Activated effector memory CD4-positive, alpha-beta T cell treated with Interleukin-2 at 50 U/mL for 16 hours (primary cell): ENCODE measurements around the gene CFAP410.
"Not testable (repeated sequence)": the region's sequence is repeated elsewhere in the genome, so short reads cannot be mapped to it uniquely, and the experiment has no call there.

Experiments used
- DNase-seq: peaks from one replicate; pipeline ENCODE4 v3.0.0-alpha.2; 2020

Gene CFAP410

GRCh38 chr21:44349847-44350772 is 10.9 kb upstream of the CFAP410 start:
- DNase-seq: no peak

GRCh38 chr21:44349416-44349846 is 10.2 kb upstream of the CFAP410 start:
- DNase-seq: no peak

GRCh38 chr21:44348861-44349260 is 9.7 kb upstream of the CFAP410 start:
- no peak for DNase-seq

GRCh38 chr21:44347911-44348451 is 8.8 kb upstream of the CFAP410 start:
- DNase-seq: no peak

- DNase-seq: no peak
Observed at GRCh38 chr21:44345495-44345894, 6.3 kb upstream of the CFAP410 start.

- no peak for DNase-seq
Observed at GRCh38 chr21:44344541-44345183, 5.5 kb upstream of the CFAP410 start.

GRCh38 chr21:44342981-44343380 is 3.8 kb upstream of the CFAP410 start:
- not testable (repeated sequence) for DNase-seq

- DNase-seq: not testable (repeated sequence)
Observed at GRCh38 chr21:44341726-44342458, 2.7 kb upstream of the CFAP410 start.

- DNase-seq: no peak
Observed at GRCh38 chr21:44337941-44338895, 972 bp downstream of the CFAP410 start.

GRCh38 chr21:44337449-44337848 is 1.7 kb downstream of the CFAP410 start:
- DNase-seq: no peak

GRCh38 chr21:44335266-44336059 is 3.7 kb downstream of the CFAP410 start:
- no peak for DNase-seq

- DNase-seq: no peak
Observed at GRCh38 chr21:44334329-44335030, 4.7 kb downstream of the CFAP410 start.

GRCh38 chr21:44333509-44334328 is 5.5 kb downstream of the CFAP410 start:
- no peak for DNase-seq

- no peak for DNase-seq
Observed at GRCh38 chr21:44332965-44333364, 6.2 kb downstream of the CFAP410 start.

GRCh38 chr21:44332383-44332782 is 6.8 kb downstream of the CFAP410 start:
- DNase-seq: no peak

GRCh38 chr21:44331650-44332307 is 7.4 kb downstream of the CFAP410 start:
- DNase-seq: no peak

GRCh38 chr21:44331209-44331608 is 8.0 kb downstream of the CFAP410 start:
- no peak for DNase-seq

GRCh38 chr21:44330698-44331097 is 8.5 kb downstream of the CFAP410 start:
- no peak for DNase-seq
